ENCODE results near the gene GTF3C4. TPM values are rescaled to one million over a fixed set of nuclear protein-coding genes. Genes with fewer than 3 reads are reported as not detected.
A peak's percentile ranks its signal among the peaks of the same experiment; 100 is the strongest.

Gene GTF3C4
- total and polyA plus RNA-seq, 12 donors: 1.9 to 18.5 (median 11.6) TPM

DNA sequence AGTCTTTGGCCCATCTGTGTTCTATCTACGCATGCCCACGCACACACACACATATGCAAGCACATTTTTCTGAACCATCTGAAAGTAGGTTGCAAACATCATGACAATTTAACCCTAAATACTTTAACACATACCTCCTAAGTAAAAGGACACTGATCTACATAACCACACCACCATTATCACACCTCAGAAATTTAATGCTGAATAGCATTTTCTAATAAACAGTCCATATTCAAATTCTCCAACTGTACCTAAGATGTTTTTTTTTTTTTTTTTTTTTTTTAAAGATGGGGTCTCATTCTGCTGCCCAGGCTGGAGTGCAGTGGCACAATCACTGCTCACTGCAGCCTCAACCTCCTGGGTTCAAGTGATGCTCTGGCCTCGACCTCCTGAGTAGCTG, 35.9 kb upstream of the GTF3C4 start:
- no peaks in the 10 kb centered on the region for H3K4me1 ChIP-seq (replicated peaks in 1 of 2)
- no peak for DNase-seq
- H3K27ac ChIP-seq: no peak overlapping the region
- 94 to 100% (median 97%) methylated on average over 3 of the region's 3 CpGs for WGBS, 4 donors
- H3K4me3 ChIP-seq: no peak overlapping the region
- intact Hi-C loops (cut with DNase I): no loop called here
- peaks cover 0 to 24% of the 10 kb centered on the region in 2 donors for H3K36me3 ChIP-seq (replicated peaks in 1 of 2)
- TF ChIP-seq, protein P1, sequence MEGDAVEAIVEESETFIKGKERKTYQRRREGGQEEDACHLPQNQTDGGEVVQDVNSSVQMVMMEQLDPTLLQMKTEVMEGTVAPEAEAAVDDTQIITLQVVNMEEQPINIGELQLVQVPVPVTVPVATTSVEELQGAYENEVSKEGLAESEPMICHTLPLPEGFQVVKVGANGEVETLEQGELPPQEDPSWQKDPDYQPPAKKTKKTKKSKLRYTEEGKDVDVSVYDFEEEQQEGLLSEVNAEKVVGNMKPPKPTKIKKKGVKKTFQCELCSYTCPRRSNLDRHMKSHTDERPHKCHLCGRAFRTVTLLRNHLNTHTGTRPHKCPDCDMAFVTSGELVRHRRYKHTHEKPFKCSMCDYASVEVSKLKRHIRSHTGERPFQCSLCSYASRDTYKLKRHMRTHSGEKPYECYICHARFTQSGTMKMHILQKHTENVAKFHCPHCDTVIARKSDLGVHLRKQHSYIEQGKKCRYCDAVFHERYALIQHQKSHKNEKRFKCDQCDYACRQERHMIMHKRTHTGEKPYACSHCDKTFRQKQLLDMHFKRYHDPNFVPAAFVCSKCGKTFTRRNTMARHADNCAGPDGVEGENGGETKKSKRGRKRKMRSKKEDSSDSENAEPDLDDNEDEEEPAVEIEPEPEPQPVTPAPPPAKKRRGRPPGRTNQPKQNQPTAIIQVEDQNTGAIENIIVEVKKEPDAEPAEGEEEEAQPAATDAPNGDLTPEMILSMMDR (IDR thresholded peaks at IDR 0.05): no peak
- no peak for TF ChIP-seq POLR2A (IDR thresholded peaks at IDR 0.05)
- H3K27me3 ChIP-seq: no peaks in the 10 kb centered on the region
- no peaks in the 10 kb centered on the region for H3K9me3 ChIP-seq (replicated peaks in 1 of 3)

DNA sequence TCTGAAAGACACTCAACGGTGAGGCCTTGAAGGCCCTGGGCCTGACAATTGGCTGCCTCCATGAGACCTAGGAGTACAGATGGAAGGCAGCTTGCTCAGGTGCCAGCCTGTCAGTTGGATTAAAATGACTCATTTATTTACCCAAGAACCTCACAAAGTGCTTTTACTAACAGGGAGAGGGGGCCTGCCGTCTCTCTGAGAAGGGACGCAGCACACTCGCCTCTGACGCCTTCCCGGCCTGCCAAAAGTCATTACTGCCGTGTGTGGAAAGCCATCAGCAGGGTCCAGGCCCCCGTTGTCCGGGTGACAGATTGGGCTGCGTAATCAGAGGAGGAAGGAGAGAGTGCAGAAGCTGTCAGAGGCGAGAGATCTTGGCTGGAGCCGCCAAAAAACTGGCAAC, 32.9 kb upstream of the GTF3C4 start:
- Histone ChIP-seq H3K27me3 (no peaks in the 10 kb centered on the region), H3K4me1 (replicated peaks in 1 of 2) (no peaks in the 10 kb centered on the region), H3K36me3 (replicated peaks in 1 of 2) (peaks cover 0 to 21% of the 10 kb centered on the region in 2 donors), H3K27ac (no peak overlapping the region), H3K4me3 (no peak overlapping the region), H3K9me3 (replicated peaks in 1 of 3) (no peaks in the 10 kb centered on the region)
- TF ChIP-seq, protein P1 (IDR thresholded peaks at IDR 0.05): no peak
- TF ChIP-seq POLR2A (IDR thresholded peaks at IDR 0.05): no peak
- WGBS, 4 donors: 84 to 93% (median 90%) methylated on average over 11 to 12 of the region's 12 CpGs
- DNase-seq: peak in 1 of 7 donors; percentile 59
- intact Hi-C loops (cut with DNase I): no loop called here

DNA sequence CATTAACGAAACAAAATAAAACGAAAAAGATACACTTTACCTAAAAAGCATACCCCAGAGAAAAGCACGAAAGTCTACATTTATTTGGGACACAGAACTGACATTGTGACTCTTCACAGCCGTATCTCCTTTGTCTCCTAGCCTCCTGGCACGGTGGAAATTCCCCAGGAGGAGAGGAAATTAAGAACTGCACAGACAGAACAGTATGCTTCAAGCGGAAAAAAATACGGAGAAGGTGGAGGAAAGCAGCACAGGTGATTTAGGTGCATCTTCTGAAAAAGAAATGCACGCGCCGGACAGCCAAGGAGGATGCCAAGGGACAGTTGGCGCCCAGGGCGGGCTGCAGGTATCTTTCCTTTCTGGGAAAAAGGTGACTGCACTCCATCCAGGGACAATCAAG, 32.5 kb upstream of the GTF3C4 start:
- Histone ChIP-seq H3K36me3 (replicated peaks in 1 of 2) (peaks cover 0 to 22% of the 10 kb centered on the region in 2 donors), H3K4me3 (no peak overlapping the region), H3K27me3 (no peaks in the 10 kb centered on the region), H3K9me3 (replicated peaks in 1 of 3) (no peaks in the 10 kb centered on the region), H3K4me1 (replicated peaks in 1 of 2) (no peaks in the 10 kb centered on the region), H3K27ac (no peak overlapping the region)
- no peak for TF ChIP-seq POLR2A (IDR thresholded peaks at IDR 0.05)
- TF ChIP-seq, protein P1 (IDR thresholded peaks at IDR 0.05): no peak
- intact Hi-C loops (cut with DNase I): no loop called here
- WGBS, 4 donors: 92 to 96% (median 94%) methylated on average over 12 of the region's 12 CpGs
- DNase-seq: no peak

DNA sequence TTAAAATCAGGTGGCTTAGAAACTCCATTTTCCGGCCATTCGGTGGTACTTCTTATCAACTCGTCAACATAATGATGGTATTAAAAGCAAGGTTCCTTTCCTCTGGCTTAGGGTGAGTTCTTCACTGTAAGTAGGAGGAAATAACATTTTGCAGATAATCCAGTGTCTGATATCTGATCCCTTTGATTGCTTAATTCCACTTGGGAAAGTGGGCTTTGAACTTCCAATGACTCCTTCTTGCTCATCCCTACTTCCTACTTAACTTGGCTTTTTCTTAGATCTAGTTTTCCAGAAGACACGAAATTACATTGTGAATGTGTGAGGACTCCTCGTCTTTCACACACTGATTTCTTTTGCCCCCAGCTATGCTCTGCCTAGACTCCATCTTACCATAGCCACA, 32.0 kb upstream of the GTF3C4 start:
- WGBS, 4 donors: 87 to 94% (median 90%) methylated on average over 5 of the region's 5 CpGs
- TF ChIP-seq, protein P1 (IDR thresholded peaks at IDR 0.05): no peak
- TF ChIP-seq POLR2A (IDR thresholded peaks at IDR 0.05): no peak
- intact Hi-C loops (cut with DNase I): no loop called here
- Histone ChIP-seq H3K27ac (no peak overlapping the region), H3K4me1 (replicated peaks in 1 of 2) (no peaks in the 10 kb centered on the region), H3K36me3 (replicated peaks in 1 of 2) (peaks cover 0 to 26% of the 10 kb centered on the region in 2 donors), H3K4me3 (no peak overlapping the region), H3K27me3 (no peaks in the 10 kb centered on the region), H3K9me3 (replicated peaks in 1 of 3) (no peaks in the 10 kb centered on the region)
- DNase-seq: no peak

Measured in adrenal gland (tissue), 12 donors.